Brain microvascular endothelial cell (primary cell): ENCODE data around the gene WRAP53.

Experiments used
- DNase-seq: peaks from one replicate; pipeline ENCODE4 v3.0.0-alpha.2; 2020
- H3K27ac ChIP-seq: fragments of 250-450 bp; sonication (Bioruptor Pico); 2 replicates; pipeline ENCODE4 v1.5.1; 2020; ENCODE audit warnings: mild to moderate bottlenecking, moderate library complexity
- H3K27me3 ChIP-seq: fragments of 250-450 bp; sonication (Bioruptor Pico); replicated peaks from 2 replicates; pipeline ENCODE4 v1.5.1; 2020; ENCODE audit warnings: mild to moderate bottlenecking
- H3K36me3 ChIP-seq: fragments of 250-450 bp; sonication (Bioruptor Pico); replicated peaks from 2 replicates; pipeline ENCODE4 v1.5.1; 2020; ENCODE audit warnings: mild to moderate bottlenecking
- H3K4me3 ChIP-seq: 2 replicates; pipeline ENCODE4 v1.5.1; 2011; ENCODE audit warnings: low read depth, mild to moderate bottlenecking, control low read depth, low read length, moderate library complexity
- in situ Hi-C: cut with HindIII; loops from 2 replicates; pipeline ENCODE4 v1.10.0; 2017; ENCODE audit warnings: low sequenced_read_pairs, low pct_ligation_motif_present
- TF ChIP-seq, protein P1 (sequence below): IDR thresholded peaks from 2 replicates; pipeline ENCODE4 v1.5.1; 2011; ENCODE audit warnings: low read depth, mild to moderate bottlenecking, moderate library complexity, low read length, control low read depth, inconsistent platforms; ENCODE audit errors: missing control alignments

The WRAP53 gene

DNA sequence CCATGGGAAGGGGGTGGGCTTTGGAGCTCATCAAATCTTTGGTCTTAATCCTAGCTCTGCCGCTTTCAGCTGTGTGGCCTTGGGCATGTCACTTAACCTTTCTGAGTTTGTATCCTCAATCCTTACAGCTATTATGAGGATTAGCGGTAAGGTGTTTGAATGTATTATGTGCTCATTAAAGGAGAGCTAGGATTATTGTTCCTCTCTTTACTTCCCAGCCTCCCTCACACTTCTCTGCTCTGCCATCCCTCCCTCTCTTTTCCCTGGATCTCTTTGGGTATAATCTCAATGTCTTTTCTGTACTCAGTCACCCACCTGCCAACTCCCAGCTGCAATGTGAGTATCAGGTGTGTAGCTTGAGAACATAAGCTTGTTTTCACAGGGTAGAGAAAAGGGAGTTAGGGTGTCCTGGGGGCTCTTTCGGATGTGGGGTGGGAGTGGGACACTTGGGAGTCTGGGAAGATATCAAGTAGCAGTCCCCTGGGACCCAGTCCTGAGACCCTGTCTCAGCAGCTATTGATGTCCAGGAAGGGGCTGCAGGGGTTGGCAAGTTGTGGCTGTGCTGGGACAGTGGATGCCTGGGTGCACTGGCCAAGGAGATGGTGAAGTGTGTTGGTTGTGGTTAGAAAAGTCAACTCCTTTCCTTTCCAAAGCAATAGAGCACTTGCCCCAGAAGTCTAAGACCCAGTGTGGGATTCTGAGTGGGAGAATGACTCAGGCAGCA is 18.5 kb downstream of the WRAP53 start:
- H3K27me3 ChIP-seq = peaks cover 27% of the 10 kb centered on the region
- in situ Hi-C loops = no loop called here
- H3K4me3 ChIP-seq = no peak overlapping the region
- no peak overlapping the region for H3K27ac ChIP-seq
- TF ChIP-seq, protein P1, sequence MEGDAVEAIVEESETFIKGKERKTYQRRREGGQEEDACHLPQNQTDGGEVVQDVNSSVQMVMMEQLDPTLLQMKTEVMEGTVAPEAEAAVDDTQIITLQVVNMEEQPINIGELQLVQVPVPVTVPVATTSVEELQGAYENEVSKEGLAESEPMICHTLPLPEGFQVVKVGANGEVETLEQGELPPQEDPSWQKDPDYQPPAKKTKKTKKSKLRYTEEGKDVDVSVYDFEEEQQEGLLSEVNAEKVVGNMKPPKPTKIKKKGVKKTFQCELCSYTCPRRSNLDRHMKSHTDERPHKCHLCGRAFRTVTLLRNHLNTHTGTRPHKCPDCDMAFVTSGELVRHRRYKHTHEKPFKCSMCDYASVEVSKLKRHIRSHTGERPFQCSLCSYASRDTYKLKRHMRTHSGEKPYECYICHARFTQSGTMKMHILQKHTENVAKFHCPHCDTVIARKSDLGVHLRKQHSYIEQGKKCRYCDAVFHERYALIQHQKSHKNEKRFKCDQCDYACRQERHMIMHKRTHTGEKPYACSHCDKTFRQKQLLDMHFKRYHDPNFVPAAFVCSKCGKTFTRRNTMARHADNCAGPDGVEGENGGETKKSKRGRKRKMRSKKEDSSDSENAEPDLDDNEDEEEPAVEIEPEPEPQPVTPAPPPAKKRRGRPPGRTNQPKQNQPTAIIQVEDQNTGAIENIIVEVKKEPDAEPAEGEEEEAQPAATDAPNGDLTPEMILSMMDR = no peak
- no peak for DNase-seq
- H3K36me3 ChIP-seq = no peaks in the 10 kb centered on the region

DNA sequence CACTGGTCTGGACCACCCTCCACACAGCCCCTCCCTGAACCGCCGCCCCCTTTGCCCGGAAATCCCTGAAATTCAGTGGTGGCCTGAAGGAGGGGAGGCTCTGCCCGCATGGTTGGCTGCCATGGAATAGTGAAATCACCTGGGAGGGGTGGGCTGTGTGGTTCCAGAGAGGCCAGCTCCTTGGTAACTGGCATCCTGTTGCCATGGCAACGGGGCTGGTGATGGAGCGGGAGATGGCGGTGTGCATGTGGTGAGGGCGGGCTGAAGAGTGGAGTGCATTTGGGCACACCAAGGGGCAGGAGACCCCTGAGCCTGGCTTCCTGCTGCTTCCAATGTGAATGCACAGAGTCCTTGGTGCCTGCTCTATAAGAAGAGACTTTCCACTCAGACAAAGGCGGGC is 19.2 kb downstream of the WRAP53 start:
- H3K27ac ChIP-seq = no peak overlapping the region
- peaks cover 32% of the 10 kb centered on the region for H3K27me3 ChIP-seq
- DNase-seq = no peak
- H3K36me3 ChIP-seq = no peaks in the 10 kb centered on the region
- TF ChIP-seq, protein P1 = no peak
- in situ Hi-C loops = no loop called here
- no peak overlapping the region for H3K4me3 ChIP-seq

DNA sequence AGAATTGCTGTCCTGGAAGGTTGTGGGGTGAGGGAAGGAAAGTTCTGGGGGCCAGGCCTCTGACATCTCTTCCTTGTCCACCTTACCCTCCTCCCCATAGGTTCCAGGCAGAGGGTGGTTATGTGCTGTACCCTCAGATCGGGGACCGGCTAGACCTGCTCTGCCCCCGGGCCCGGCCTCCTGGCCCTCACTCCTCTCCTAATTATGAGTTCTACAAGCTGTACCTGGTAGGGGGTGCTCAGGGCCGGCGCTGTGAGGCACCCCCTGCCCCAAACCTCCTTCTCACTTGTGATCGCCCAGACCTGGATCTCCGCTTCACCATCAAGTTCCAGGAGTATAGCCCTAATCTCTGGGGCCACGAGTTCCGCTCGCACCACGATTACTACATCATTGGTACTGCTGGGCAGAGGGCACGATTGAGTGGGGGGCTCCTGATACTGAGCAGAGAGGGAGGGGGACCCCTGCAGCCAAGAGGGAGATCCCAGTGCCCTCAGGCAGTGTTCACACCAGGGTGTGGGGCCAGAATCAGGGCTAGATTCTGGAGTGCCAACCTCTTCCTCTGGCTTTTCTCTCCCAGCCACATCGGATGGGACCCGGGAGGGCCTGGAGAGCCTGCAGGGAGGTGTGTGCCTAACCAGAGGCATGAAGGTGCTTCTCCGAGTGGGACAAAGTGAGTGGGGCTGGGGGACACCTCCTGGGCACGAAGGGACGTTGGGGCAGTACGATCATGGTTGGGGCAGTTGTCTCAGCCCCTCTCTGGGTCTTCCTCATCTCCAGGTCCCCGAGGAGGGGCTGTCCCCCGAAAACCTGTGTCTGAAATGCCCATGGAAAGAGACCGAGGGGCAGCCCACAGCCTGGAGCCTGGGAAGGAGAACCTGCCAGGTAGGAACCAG is 19.8 kb downstream of the WRAP53 start:
- no peaks in the 10 kb centered on the region for H3K36me3 ChIP-seq
- peaks cover 32% of the 10 kb centered on the region for H3K27me3 ChIP-seq
- DNase-seq = no peak
- TF ChIP-seq, protein P1 = no peak
- in situ Hi-C loops = no loop called here
- H3K27ac ChIP-seq = no peak overlapping the region
- H3K4me3 ChIP-seq = no peak overlapping the region

DNA sequence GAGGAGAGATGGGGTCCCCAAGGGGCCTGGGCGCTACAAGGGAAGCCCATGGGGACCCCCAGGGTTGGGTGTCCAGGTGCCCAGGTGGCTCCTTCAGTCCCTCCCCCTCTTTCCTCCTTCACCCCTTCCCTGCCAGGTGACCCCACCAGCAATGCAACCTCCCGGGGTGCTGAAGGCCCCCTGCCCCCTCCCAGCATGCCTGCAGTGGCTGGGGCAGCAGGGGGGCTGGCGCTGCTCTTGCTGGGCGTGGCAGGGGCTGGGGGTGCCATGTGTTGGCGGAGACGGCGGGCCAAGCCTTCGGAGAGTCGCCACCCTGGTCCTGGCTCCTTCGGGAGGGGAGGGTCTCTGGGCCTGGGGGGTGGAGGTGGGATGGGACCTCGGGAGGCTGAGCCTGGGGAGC is 20.8 kb downstream of the WRAP53 start:
- H3K36me3 ChIP-seq = no peaks in the 10 kb centered on the region
- TF ChIP-seq, protein P1 = no peak
- in situ Hi-C loops = no loop called here
- no peak for DNase-seq
- no peak overlapping the region for H3K27ac ChIP-seq
- no peak overlapping the region for H3K4me3 ChIP-seq
- H3K27me3 ChIP-seq = peaks cover 31% of the 10 kb centered on the region

DNA sequence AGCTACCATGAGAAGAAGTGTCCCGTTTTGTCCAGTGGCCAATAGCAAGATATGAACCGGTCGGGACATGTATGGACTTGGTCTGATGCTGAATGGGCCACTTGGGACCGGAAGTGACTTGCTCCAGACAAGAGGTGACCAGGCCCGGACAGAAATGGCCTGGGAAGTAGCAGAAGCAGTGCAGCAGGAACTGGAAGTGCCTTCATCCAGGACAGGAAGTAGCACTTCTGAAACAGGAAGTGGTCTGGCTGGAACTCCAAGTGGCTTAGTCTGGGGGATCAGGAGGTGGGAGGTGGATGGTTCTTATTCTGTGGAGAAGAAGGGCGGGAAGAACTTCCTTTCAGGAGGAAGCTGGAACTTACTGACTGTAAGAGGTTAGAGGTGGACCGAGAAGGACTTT is 22.0 kb downstream of the WRAP53 start:
- H3K27me3 ChIP-seq = peaks cover 21% of the 10 kb centered on the region
- DNase-seq = no peak
- no peaks in the 10 kb centered on the region for H3K36me3 ChIP-seq
- H3K27ac ChIP-seq = no peak overlapping the region
- in situ Hi-C loops = no loop called here
- no peak overlapping the region for H3K4me3 ChIP-seq
- TF ChIP-seq, protein P1 = no peak
